PC-9 (cell line): ENCODE results near the gene ELMO1. TPM values are rescaled to one million over a fixed set of nuclear protein-coding genes. Genes with fewer than 3 reads are reported as not detected.

Source experiments
- BruUV-seq: library from RNA; stranded (reverse); fragments of 400-500 nt; replicated peaks from 2 replicates; lab custom pipeline; 2021; lab: Mats Ljungman, UMichigan
- CTCF ChIA-PET: fragments of 300-600 bp; sonication (Branson Sonifier 250); formaldehyde crosslinking; loops from one replicate; lab custom pipeline; 2022; ENCODE audit warnings: antibody characterized with exemption; lab: Charles Lee
- POLR2A ChIA-PET: fragments of 300-600 bp; sonication (Branson Sonifier 250); formaldehyde crosslinking; loops from one replicate; lab custom pipeline; 2022; ENCODE audit warnings: antibody characterized with exemption; ENCODE audit not compliant: unreplicated experiment; lab: Charles Lee
- DNase-seq, 2 experiments: peaks; one replicate each; pipeline versions ENCODE4 v3.0.0 to v3.0.0-alpha.2; 2015 to 2022; ENCODE audit warnings: mixed read lengths in 1 of 2
- H2AFZ ChIP-seq: fragments of 200-600 bp; sonication (generic); 2 replicates; pipeline ENCODE4 v1.8.1; 2017; ENCODE audit warnings: antibody characterized with exemption
- H3F3A ChIP-seq: fragments of 200-600 bp; sonication (generic); 2 replicates; pipeline ENCODE4 v1.8.1; 2017; ENCODE audit warnings: antibody characterized with exemption, mild to moderate bottlenecking, low read depth; ENCODE audit not compliant: insufficient read depth
- H3K27ac ChIP-seq: fragments of 200-600 bp; sonication (generic); 2 replicates; pipeline ENCODE4 v1.6.1; 2016; ENCODE audit warnings: mixed run types
- H3K27me3 ChIP-seq: fragments of 200-600 bp; sonication (generic); 2 replicates; pipeline ENCODE4 v1.6.1; 2016; ENCODE audit warnings: low read depth, mixed run types; ENCODE audit not compliant: insufficient read depth
- H3K36me3 ChIP-seq: fragments of 200-600 bp; sonication (generic); 2 replicates; pipeline ENCODE4 v1.6.1; 2016; ENCODE audit warnings: low read depth, mixed run types
- H3K4me1 ChIP-seq: fragments of 200-600 bp; sonication (generic); replicated peaks from 2 replicates; pipeline ENCODE4 v1.6.1; 2016; ENCODE audit warnings: mixed run types; ENCODE audit not compliant: insufficient read depth
- H3K4me2 ChIP-seq: fragments of 200-600 bp; sonication (generic); 2 replicates; pipeline ENCODE4 v1.6.1; 2017; ENCODE audit warnings: mixed run types
- H3K4me3 ChIP-seq: fragments of 200-600 bp; sonication (generic); 2 replicates; pipeline ENCODE4 v1.6.1; 2016; ENCODE audit warnings: mixed run types
- H3K79me2 ChIP-seq: fragments of 200-600 bp; sonication (generic); 2 replicates; pipeline ENCODE4 v1.6.1; 2017; ENCODE audit warnings: low read depth, mixed run types
- H3K9me2 ChIP-seq: fragments of 200-600 bp; sonication (generic); 2 replicates; pipeline ENCODE4 v1.8.1; 2017; ENCODE audit warnings: mild to moderate bottlenecking; ENCODE audit not compliant: insufficient read depth
- H3K9me3 ChIP-seq: fragments of 200-600 bp; sonication (generic); 2 replicates; pipeline ENCODE4 v1.8.1; 2016; ENCODE audit warnings: low read depth; ENCODE audit not compliant: insufficient read depth
- H4K20me1 ChIP-seq: fragments of 200-600 bp; sonication (generic); 2 replicates; pipeline ENCODE4 v1.8.1; 2017; ENCODE audit not compliant: insufficient read depth
- EZH2 ChIP-seq: fragments of 200-600 bp; sonication (generic); IDR thresholded peaks from 2 replicates; pipeline ENCODE4 v1.8.0; 2017; ENCODE audit warnings: antibody characterized with exemption, low read depth
- intact Hi-C: fragments of 100-400 bp; cut with micrococcal nuclease; formaldehyde crosslinking; loops from one replicate; pipeline ENCODE4 v1.10.0; 2022; ENCODE audit not compliant: unreplicated experiment
- total RNA-seq: library from RNA; stranded (reverse); gene quantifications from 2 replicates; pipeline ENCODE4 v1.2.3, GENCODE V29; 2021
- TF ChIP-seq, protein P1 (sequence below): fragments of 200-600 bp; sonication (generic); conservative IDR thresholded peaks from 2 replicates; pipeline ENCODE4 v1.6.1; 2017; ENCODE audit warnings: mixed run types, antibody characterized with exemption, mild to moderate bottlenecking, moderate library complexity

ELMO1 gene
- total RNA-seq, 1 experiment from 2014 or later: 4.8 TPM

- H3K27ac ChIP-seq: no peak overlapping the region
- no peaks in the 10 kb centered on the region for H3K9me2 ChIP-seq
- no peaks in the 10 kb centered on the region for H3K4me1 ChIP-seq
- BruUV-seq: no TSS peak
- DNase-seq: no peak
- no peaks in the 10 kb centered on the region for H3K79me2 ChIP-seq
- no peak overlapping the region for H2AFZ ChIP-seq
- no peaks in the 10 kb centered on the region for H3K36me3 ChIP-seq
- H3K27me3 ChIP-seq: peaks cover 25% of the 10 kb centered on the region
- H4K20me1 ChIP-seq: no peaks in the 10 kb centered on the region
- H3K4me2 ChIP-seq: no peak overlapping the region
- no peak for TF ChIP-seq EZH2
- TF ChIP-seq, protein P1, sequence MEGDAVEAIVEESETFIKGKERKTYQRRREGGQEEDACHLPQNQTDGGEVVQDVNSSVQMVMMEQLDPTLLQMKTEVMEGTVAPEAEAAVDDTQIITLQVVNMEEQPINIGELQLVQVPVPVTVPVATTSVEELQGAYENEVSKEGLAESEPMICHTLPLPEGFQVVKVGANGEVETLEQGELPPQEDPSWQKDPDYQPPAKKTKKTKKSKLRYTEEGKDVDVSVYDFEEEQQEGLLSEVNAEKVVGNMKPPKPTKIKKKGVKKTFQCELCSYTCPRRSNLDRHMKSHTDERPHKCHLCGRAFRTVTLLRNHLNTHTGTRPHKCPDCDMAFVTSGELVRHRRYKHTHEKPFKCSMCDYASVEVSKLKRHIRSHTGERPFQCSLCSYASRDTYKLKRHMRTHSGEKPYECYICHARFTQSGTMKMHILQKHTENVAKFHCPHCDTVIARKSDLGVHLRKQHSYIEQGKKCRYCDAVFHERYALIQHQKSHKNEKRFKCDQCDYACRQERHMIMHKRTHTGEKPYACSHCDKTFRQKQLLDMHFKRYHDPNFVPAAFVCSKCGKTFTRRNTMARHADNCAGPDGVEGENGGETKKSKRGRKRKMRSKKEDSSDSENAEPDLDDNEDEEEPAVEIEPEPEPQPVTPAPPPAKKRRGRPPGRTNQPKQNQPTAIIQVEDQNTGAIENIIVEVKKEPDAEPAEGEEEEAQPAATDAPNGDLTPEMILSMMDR: no peak
- H3K9me3 ChIP-seq: no peaks in the 10 kb centered on the region
- no peaks in the 10 kb centered on the region for H3F3A ChIP-seq
- H3K4me3 ChIP-seq: no peak overlapping the region
- ChIA-PET CTCF (no interaction called here), POLR2A (no interaction called here)
- intact Hi-C loops: no loop called here
These were observed 379.8 kb downstream of the ELMO1 start for GRCh38 chr7:37068902-37069301.

- no peaks in the 10 kb centered on the region for H3K4me1 ChIP-seq
- no peaks in the 10 kb centered on the region for H3F3A ChIP-seq
- H3K79me2 ChIP-seq: no peaks in the 10 kb centered on the region
- no peak overlapping the region for H3K4me3 ChIP-seq
- TF ChIP-seq, protein P1: no peak
- TF ChIP-seq EZH2: no peak
- intact Hi-C loops: no loop called here
- CTCF ChIA-PET: no interaction called here
- POLR2A ChIA-PET: no interaction called here
- H3K27me3 ChIP-seq: peaks cover 22% of the 10 kb centered on the region
- H3K4me2 ChIP-seq: no peak overlapping the region
- no peaks in the 10 kb centered on the region for H3K36me3 ChIP-seq
- DNase-seq: no peak
- H3K9me3 ChIP-seq: no peaks in the 10 kb centered on the region
- no peak overlapping the region for H2AFZ ChIP-seq
- no peaks in the 10 kb centered on the region for H4K20me1 ChIP-seq
- no peak overlapping the region for H3K27ac ChIP-seq
- no TSS peak for BruUV-seq
- H3K9me2 ChIP-seq: no peaks in the 10 kb centered on the region
These were observed 380.6 kb downstream of the ELMO1 start for GRCh38 chr7:37068038-37068437.

DNA sequence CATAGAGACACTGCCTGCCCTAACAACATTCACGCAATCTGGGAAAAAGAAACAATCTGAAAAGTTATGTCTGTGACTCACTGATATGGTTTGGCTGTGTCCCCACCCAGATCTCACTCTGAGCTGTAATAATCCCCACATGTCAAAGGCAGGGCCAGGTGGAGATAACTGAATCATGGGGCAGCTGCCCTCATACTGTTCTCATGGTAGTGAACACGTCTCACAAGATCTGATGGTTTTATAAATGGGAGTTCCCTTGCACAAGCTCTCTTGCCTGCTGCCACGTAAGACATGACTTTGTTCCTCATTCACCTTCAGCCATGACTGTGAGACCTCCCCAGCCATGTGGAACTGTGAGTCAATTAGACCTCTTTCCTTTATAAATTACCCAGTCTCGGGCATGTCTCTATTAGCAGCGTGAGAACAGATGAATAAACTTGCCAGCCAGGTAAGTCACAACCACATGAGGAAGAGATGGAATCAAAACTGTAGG lies 382.8 kb downstream of the ELMO1 start:
- intact Hi-C loops: no loop called here
- Histone ChIP-seq H3K9me3 (no peaks in the 10 kb centered on the region), H3F3A (no peaks in the 10 kb centered on the region), H3K79me2 (no peaks in the 10 kb centered on the region), H4K20me1 (no peaks in the 10 kb centered on the region), H3K4me2 (no peak overlapping the region), H3K4me3 (no peak overlapping the region), H2AFZ (no peak overlapping the region), H3K36me3 (no peaks in the 10 kb centered on the region), H3K27ac (no peak overlapping the region), H3K27me3 (peaks cover 10% of the 10 kb centered on the region; the same call in 1 of the 2 replicates), H3K4me1 (no peaks in the 10 kb centered on the region), H3K9me2 (no peaks in the 10 kb centered on the region)
- BruUV-seq: no TSS peak
- CTCF ChIA-PET: no interaction called here
- TF ChIP-seq EZH2: no peak
- TF ChIP-seq, protein P1: no peak
- POLR2A ChIA-PET: no interaction called here
- DNase-seq: no peak
